NT2/D1 (cell line): Measurements from ENCODE around the gene LPIN1.

Experiments used
- YY1 ChIP-seq: IDR thresholded peaks from 2 replicates; pipeline ENCODE4 v1.6.1; 2011; ENCODE audit not compliant: insufficient read length, insufficient read depth
- ZNF274 ChIP-seq: IDR thresholded peaks from 2 replicates; pipeline ENCODE4 v1.6.1; 2011; ENCODE audit warnings: mild to moderate bottlenecking, low read depth, low read length

GRCh38 chr2:11850082-11850481, 103.7 kb downstream of the LPIN1 start:
- TF ChIP-seq ZNF274 (no peak), YY1 (no peak)
